GM12865 (cell line): ENCODE measurements around the gene LPP.

Experiments used
- DNase-seq: peaks from one replicate; pipeline ENCODE4 v3.0.0; 2010; ENCODE audit warnings: low read depth
- H3K4me3 ChIP-seq: 2 replicates; pipeline ENCODE4 v1.5.1; 2011; ENCODE audit warnings: mild to moderate bottlenecking, low read depth, low read length, control low read depth
- TF ChIP-seq, protein P1 (sequence below): IDR thresholded peaks from 2 replicates; pipeline ENCODE4 v1.5.1; 2011; ENCODE audit warnings: low read length, control low read depth, low read depth, inconsistent platforms; ENCODE audit not compliant: insufficient read depth; ENCODE audit errors: missing control alignments

Gene LPP

GRCh38 chr3:188299068-188299467 is 145.1 kb downstream of the LPP start:
- TF ChIP-seq, protein P1, sequence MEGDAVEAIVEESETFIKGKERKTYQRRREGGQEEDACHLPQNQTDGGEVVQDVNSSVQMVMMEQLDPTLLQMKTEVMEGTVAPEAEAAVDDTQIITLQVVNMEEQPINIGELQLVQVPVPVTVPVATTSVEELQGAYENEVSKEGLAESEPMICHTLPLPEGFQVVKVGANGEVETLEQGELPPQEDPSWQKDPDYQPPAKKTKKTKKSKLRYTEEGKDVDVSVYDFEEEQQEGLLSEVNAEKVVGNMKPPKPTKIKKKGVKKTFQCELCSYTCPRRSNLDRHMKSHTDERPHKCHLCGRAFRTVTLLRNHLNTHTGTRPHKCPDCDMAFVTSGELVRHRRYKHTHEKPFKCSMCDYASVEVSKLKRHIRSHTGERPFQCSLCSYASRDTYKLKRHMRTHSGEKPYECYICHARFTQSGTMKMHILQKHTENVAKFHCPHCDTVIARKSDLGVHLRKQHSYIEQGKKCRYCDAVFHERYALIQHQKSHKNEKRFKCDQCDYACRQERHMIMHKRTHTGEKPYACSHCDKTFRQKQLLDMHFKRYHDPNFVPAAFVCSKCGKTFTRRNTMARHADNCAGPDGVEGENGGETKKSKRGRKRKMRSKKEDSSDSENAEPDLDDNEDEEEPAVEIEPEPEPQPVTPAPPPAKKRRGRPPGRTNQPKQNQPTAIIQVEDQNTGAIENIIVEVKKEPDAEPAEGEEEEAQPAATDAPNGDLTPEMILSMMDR = no peak
- no peak for DNase-seq
- no peak overlapping the region for H3K4me3 ChIP-seq

DNA sequence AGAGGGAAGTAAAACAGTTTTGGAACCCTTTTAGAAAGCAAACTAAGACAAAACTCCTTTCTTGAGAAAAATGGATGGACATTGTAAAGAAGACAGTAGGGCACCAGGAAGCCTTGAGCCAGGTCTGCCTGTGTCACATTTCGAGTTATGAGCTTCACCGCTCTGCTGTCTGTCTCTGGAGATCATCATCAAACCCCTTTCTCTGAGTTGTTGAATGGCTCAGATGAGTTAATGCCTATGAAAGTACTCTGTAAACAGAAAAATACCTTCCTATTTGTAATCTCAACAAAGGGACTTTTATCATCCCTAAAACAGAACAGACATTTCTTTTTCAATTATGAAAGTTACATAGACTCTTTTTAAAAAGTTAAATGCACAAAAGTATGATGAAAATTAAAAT is 145.8 kb downstream of the LPP start:
- H3K4me3 ChIP-seq = no peak overlapping the region
- TF ChIP-seq, protein P1 = no peak

GRCh38 chr3:188301147-188301546 is 147.2 kb downstream of the LPP start:
- DNase-seq = no peak
- no peak overlapping the region for H3K4me3 ChIP-seq
- TF ChIP-seq, protein P1 = no peak

More for the DNA sequence above, 145.8 kb downstream of the LPP start:
- DNase-seq = no peak

GRCh38 chr3:188303286-188303799 is 149.4 kb downstream of the LPP start:
- TF ChIP-seq, protein P1 = no peak
- DNase-seq = no peak
- no peak overlapping the region for H3K4me3 ChIP-seq

- H3K4me3 ChIP-seq = no peak overlapping the region
- no peak for DNase-seq
- TF ChIP-seq, protein P1 = no peak
Measured at GRCh38 chr3:188303823-188304222, 149.9 kb downstream of the LPP start.

DNA sequence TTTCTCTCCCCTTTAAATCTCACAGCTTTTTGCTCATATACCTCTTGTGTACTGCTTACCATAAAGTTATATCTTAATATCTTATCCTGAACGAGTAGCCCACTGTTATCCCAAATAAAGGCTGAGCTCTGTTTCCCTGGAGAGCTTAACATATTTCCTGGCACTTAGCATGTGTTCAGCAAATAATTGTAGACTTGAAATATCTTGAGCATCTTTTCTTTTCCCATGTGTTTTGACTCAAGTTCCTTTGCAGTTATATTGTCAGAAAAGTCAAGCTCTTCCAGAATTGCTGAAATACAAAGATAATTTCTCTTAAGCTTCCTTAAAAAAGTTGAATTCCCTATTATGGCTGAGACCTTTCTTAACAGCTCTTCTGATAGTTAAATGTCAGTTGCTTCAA is 150.5 kb downstream of the LPP start:
- TF ChIP-seq, protein P1 = no peak
- no peak overlapping the region for H3K4me3 ChIP-seq
- no peak for DNase-seq

- no peak overlapping the region for H3K4me3 ChIP-seq
- no peak for DNase-seq
- TF ChIP-seq, protein P1 = no peak
Measured at GRCh38 chr3:188305220-188305619, 151.3 kb downstream of the LPP start.
